DMS 273 treated with DMSO at 0.1 percent for 48 hours (cell line): Measurements from ENCODE around the gene TLL1.
A peak's percentile ranks its signal among the peaks of the same experiment; 100 is the strongest.

Experiments used
- DNase-seq: peaks from one replicate; lab custom pipeline; 2025; lab: John Stamatoyannopoulos, UW

The TLL1 gene

DNA sequence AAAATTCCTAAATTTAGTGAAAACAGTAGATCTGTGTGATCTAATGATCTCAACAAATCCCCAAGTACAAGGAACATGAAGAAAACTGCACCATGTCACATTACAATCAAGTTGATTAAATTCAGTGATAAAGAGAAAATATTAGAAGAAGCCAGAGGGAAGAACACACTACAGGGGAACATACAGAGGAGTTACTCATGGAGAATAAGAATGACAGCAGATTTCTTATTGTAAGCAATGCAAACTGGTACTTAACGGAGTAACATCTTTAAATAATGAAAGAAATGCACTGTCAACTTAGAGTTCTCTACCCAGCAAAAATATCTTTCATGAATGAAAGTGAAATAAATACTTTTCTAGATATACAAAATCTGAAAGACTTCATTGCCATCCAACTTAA is 21.1 kb downstream of the TLL1 start:
- DNase-seq: no peak

DNA sequence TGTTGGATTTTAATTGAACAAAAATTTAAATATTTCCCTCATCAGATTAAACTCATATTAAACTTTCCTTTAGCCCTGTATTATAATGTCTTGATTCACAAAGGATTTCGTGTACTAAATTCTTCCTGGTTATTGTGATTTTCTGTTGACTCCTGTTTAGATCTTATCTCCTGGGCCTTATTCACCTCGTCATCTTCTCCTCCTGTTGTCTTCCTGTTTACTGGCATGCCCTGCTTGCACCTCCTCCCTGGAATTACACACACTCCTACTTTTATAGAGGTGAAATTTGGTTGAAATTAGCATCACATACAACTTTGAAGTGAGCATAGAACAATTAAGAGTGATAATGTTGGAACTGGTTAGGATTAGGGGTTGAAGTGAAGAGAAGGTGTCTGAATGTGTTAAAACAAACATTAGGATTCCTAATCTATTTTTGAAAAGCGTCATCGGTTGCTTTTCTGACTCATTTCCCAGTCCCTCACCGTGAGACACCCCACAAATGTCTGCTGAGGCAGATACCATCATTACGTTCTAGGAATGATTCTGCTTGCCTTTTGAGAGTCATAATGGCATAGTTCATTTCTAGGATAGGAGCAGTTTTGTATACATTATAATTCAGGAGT is 32.5 kb downstream of the TLL1 start:
- no peak for DNase-seq

DNA sequence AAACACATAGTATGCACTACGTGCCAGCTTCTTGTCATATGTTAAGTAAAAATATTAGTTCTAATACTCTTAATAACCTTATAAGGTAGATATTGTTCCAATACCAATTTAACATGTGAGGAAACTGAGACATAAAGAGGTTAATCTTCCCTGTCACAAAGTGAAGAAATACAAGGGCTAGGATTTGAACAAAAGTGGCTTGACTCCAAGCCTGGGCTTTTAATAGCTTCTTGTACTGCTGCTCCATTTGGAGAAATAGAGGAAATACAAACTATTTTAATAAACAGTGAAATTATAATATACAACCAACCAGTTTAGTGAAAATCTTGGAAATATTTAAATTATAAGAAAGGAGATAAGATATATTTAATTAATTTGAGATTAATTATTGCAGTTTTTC is 33.2 kb downstream of the TLL1 start:
- DNase-seq: no peak

DNA sequence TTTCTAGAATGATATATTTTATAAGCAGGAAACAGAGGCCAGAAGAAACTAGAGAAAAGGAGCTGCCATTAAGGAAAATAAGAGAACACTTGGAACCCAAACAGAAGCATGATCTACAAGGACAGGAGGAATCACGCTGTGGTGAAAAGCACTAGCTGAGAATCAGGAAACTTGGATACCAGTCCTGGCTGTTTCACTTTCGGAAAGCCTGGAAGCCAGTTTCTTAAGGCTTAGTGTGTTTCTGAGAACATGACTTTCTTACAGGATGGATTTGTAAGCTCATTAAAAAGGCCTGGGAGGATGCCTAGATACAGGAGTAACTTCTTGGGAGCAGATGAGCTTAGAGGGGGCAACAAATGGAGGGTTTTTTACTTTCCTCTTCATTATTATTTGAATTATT is 36.9 kb downstream of the TLL1 start:
- no peak for DNase-seq

- DNase-seq: no peak
Observed at GRCh38 chr4:165915215-165915614, 42.2 kb downstream of the TLL1 start.

- DNase-seq: no peak
Observed at GRCh38 chr4:165921546-165921945, 48.5 kb downstream of the TLL1 start.

GRCh38 chr4:165922747-165923146 is 49.7 kb downstream of the TLL1 start:
- no peak for DNase-seq

DNA sequence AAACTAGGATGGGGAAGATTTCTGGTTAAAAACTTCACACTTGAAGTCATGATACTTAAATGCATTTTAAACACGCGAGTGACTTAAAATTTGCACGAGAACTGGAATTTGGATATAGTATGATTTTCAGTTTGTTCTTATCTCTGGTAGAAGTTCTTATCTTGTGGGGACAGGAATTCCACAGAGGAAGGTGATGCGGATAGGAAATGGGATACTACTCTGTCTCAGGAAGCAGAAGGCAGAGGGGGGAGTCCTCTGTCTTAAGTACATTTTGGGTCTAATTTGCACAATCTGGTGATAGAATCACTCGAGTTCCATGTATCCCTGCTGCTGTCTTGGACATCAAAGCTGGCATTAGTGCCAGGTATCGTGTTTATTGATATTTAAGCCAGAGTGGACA is 53.3 kb downstream of the TLL1 start:
- DNase-seq: no peak

DNA sequence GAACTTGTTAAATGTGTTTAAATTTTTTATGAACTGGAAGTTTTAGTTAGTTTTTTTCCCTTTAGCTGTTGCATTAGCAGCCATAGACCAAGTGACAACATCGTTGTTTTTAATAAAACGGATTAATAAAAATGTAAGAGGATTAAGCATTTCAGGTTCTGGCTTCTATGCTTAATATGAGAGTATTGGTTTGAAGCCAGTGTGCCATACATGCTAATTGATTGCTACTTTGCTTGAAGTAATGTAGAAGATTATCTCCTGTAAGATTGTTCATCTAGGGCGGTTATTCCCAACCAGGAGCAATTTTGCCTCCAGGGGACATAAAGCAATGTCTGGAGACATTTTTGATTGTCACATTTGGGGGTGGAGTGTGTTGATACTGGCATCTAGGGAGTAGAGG is 54.3 kb downstream of the TLL1 start:
- DNase-seq: no peak

DNA sequence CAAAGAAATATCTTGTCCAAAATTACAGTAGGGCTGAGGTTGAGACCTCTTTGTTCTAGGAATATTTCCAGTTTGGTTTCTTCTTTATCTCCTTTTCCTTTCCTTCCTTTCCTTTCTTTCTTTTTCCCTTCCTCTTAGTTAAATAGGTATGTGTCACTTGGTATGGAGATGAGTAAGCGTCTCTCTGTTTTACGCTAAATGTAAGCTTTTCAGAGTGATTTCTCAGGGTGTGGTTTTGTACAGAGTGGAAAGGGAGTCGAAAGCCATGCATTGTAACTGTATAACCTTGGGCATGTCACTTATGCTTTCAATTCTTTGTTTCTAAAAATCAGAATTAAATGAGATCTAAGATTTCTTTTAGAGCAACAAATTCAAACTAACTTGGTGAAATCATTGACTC is 54.8 kb downstream of the TLL1 start:
- no peak for DNase-seq

DNA sequence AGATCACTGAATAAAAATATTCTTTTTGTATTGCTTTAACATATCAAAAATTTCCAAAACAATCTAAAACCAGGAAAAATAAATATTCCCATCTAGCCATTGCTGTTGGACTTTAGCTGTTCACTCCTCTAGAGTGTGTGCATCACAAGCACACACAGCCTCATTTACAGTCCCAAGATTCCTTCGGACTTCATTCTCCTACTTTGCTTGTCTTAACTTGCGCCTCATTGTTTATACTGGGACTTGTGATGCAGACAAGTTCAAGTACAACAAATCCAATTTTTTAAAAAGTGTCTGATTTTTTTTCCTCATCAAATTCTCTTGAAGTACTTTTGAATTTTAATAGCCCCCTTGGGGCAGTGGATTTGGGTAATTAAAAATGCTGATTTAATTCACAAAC is 55.6 kb downstream of the TLL1 start:
- no peak for DNase-seq

GRCh38 chr4:165929662-165930061 is 56.6 kb downstream of the TLL1 start:
- DNase-seq: no peak

- no peak for DNase-seq
Observed at GRCh38 chr4:165931741-165932140, 58.7 kb downstream of the TLL1 start.

DNA sequence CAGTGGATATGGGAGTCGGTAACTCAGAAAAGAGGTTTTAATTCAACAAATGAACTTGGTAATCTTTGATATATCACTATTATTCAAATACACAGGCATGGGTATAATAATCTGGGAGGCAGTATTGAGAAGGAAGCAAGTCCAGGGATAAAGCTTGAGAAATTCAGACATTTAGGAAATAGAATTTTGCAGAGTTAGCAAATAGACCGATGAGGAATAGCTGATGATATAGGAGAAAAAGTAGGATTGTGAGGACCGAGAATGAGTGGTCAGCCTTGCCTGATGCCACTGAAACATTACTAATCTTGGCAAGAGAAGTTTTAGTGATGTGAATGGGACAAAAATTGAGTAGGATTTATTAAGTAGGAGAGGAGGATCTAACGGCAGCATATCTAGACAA is 71.9 kb downstream of the TLL1 start:
- no peak for DNase-seq

GRCh38 chr4:165945991-165946390 is 73.0 kb downstream of the TLL1 start:
- DNase-seq: no peak

GRCh38 chr4:165947019-165947418 is 74.0 kb downstream of the TLL1 start:
- DNase-seq: no peak

DNA sequence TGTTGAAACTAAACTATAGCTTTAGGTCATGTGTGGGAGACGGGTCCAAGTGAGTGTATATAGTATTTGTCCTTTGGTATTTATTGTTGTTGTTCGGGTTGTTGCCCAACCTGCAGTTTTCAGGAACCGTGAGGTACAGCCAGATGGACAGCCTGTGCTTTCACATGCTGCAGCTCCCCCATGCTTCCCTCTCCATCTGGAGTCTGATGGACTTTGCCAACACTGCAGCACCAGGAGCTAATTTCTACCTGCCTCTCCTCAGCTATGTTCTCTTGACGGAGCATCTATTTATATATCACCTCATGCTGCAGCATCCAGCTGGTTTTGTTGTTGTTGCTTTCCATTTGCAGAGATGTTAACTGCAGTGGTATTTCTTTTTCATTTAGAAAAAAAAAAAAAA is 80.1 kb downstream of the TLL1 start:
- DNase-seq: peak; percentile 1

- DNase-seq: no peak
Observed at GRCh38 chr4:165963621-165964020, 90.6 kb downstream of the TLL1 start.

- no peak for DNase-seq
Observed at GRCh38 chr4:165964591-165964990, 91.6 kb downstream of the TLL1 start.

- no peak for DNase-seq
Observed at GRCh38 chr4:165965503-165965902, 92.5 kb downstream of the TLL1 start.

GRCh38 chr4:165966833-165967232 is 93.8 kb downstream of the TLL1 start:
- no peak for DNase-seq

- no peak for DNase-seq
Observed at GRCh38 chr4:165967486-165967885, 94.4 kb downstream of the TLL1 start.

- DNase-seq: no peak
Observed at GRCh38 chr4:165970703-165971420, 97.8 kb downstream of the TLL1 start.

GRCh38 chr4:165971446-165971845 is 98.4 kb downstream of the TLL1 start:
- DNase-seq: no peak
